GM12801 (cell line): ENCODE measurements around the gene LAMTOR1.

Experiments used
- TF ChIP-seq, protein P1 (sequence below): IDR thresholded peaks from one replicate; pipeline ENCODE4 v1.5.1; 2011; ENCODE audit warnings: control low read depth; ENCODE audit not compliant: insufficient read length; ENCODE audit errors: extremely low read depth

Gene LAMTOR1

DNA sequence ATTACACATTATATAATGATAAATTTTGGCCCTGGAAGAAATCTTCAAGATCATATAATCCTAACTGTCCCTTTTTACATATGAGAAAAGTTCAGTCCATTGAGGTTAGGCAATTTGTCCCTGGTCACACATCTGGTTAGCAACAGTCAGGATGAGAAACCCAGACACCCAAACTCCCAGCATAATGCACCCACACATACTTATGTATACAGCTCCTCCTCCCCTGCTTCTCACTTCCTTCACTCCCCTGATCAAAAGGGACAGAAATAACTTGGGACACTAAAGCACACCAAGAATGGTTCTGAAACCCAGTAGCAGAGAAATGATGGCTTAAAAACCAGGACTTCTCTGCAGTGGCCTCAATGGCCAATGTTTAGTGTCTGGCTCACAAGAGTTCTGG lies 33.9 kb downstream of the LAMTOR1 start:
- TF ChIP-seq, protein P1, sequence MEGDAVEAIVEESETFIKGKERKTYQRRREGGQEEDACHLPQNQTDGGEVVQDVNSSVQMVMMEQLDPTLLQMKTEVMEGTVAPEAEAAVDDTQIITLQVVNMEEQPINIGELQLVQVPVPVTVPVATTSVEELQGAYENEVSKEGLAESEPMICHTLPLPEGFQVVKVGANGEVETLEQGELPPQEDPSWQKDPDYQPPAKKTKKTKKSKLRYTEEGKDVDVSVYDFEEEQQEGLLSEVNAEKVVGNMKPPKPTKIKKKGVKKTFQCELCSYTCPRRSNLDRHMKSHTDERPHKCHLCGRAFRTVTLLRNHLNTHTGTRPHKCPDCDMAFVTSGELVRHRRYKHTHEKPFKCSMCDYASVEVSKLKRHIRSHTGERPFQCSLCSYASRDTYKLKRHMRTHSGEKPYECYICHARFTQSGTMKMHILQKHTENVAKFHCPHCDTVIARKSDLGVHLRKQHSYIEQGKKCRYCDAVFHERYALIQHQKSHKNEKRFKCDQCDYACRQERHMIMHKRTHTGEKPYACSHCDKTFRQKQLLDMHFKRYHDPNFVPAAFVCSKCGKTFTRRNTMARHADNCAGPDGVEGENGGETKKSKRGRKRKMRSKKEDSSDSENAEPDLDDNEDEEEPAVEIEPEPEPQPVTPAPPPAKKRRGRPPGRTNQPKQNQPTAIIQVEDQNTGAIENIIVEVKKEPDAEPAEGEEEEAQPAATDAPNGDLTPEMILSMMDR = no peak

DNA sequence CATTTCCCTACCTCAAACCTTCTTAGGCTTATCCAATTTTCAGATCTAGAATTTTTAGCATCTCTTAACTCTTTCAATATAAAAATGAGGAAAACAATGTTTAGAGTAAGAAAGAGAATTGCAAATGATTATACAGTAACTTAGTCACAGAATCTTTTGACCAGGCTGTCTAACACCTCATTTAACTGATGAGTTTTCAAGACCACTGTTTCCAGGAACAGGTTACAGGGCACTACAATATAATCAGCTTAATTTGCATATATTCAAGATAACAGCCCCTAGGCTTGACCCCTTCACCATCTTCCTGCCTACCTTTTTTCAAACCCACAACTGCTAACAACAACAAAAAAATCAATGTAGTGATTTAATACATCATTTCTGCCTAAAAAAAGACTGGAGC lies 35.4 kb downstream of the LAMTOR1 start:
- TF ChIP-seq, protein P1 = no peak

DNA sequence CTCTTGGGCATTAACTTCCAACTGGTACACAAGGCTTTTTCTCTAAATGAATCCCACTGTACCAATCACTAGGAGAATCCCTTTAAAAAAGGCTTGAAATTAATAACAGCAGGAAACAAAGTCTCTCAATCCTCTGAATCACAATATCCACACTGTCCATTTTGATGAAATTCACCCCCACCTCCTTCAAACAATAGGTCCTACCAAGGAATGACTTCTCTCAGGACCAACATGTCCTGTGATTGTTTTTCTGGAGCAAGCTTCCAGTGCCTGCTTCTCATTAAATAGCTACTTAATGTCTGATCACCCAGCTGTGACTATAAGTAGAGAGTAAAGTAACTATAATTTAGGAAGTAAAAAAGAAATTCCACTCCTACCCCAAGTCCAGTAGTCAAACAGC lies 35.8 kb downstream of the LAMTOR1 start:
- TF ChIP-seq, protein P1 = no peak

DNA sequence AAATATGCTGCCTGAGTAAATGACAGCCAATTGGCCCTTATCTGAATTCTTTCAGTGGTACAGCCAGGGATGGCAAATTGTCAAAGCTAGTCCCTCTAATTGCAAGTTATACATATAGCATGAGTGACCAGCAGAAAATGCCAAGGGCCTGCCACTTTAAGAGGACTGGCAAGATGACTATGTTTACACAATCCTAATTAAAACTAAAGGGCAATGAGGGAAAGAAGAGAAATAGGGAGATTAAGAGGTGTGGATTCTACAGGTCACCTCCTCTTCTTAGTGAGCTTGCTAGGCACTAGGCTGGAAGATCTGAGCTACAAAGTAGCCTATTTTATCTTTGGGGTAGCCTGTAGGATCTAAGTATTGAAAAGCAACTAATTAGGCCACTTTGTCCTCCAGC lies 36.2 kb downstream of the LAMTOR1 start:
- TF ChIP-seq, protein P1 = no peak

DNA sequence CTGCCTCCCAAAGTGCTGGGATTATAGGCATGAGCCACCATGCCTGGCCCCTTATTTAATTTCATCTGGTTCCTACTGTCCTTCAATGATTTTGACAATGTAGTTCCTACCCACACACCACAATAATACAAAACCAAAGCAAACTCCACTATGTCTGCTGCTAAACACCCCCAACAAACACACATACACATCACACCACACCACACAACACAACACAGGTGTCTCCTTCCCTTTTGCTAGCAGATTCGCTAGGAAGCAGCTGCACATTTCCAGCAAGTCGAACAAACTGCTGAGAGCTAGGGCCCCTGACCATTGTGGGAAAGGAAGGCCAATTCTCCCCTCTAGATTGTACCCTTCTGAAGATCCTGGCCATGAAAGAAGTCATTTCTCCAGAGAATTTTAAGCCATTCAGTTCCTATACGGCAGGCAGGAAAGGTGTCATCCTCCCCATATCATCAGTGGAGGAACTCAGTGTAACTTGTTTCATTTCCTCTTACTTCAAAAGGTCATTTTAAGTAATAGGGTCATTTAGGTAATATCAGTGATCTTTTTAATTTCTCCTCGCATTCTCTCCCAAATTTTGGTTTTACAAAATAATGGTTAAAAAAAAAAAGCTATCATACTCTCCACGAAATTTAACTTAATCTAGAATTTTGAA lies 41.2 kb downstream of the LAMTOR1 start:
- TF ChIP-seq, protein P1 = no peak

DNA sequence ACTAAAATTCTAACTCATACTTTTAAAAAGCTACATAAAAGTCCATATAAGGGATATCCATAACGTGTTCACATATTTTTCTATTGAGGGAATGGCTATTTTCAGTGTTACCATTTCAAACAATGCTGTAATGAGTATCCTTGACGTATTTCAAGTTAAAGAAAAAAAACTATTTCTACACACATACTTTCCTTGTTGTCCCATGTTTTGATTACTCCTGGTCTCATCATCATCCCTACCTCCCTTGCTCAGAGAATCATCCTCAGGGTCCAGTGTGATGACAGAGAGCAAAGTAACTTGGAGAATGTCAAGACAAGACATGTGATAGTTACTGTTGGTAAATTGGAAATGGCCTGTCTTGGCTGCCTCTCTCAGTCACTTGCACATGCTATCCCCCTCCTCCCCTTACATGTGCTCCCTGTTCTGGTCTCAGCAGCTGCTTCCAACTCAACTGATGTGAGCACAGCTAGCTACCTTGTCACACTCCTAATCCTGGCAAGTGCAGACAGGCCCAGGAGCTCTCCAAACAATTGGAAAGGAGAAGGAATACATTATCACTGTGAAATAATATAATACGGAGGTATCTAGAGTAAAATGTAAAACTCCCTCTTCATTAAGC lies 44.6 kb downstream of the LAMTOR1 start:
- TF ChIP-seq, protein P1 = no peak

DNA sequence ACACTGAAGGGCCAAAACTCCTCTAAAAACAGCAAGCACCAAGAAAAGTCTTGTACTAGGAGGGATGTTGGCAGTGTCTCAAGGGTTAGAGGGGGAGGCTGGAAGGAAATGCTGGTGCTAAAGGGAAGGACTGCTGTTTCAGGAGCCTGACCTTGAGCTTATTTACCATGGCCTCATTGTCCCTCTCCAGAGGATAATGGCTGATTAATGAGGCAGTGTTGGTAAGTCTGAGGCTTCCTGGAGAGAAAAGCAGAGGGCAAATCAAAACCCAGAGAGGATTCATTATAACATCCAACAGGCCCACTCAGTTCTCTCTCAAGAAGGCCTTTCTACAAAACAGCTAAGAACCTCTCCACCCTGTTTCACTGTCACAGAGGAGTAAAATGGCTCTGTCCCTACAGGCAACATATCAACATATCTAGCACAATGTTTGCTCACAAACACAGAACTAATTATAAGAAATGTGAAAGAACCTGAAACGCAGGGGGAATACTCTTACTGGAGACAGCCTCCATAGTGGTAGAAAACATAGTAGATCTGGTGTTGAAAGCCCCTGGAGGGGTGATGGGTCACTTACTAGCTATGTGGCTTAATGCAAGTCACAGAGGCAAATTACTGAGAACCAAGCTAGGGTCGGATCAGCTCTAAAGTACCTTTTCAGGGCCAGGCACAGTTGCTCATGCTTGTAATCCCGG lies 54.2 kb downstream of the LAMTOR1 start:
- TF ChIP-seq, protein P1 = no peak
